GM23248 (cell line): Measurements from ENCODE around the gene KHDRBS2.

ENCODE experiments used
- EZH2 ChIP-seq: fragments of 200-600 bp; sonication (generic); IDR thresholded peaks from 2 replicates; pipeline ENCODE4 v1.6.1; 2018; ENCODE audit warnings: antibody characterized with exemption, mild to moderate bottlenecking; ENCODE audit not compliant: insufficient read depth, poor library complexity, severe bottlenecking
- EZH2phosphoT487 ChIP-seq: fragments of 200-600 bp; sonication (generic); IDR thresholded peaks from 2 replicates; pipeline ENCODE4 v1.6.1; 2018; ENCODE audit warnings: antibody characterized with exemption, moderate library complexity, mild to moderate bottlenecking, low read depth; ENCODE audit not compliant: insufficient read depth

GRCh38 chr6:62039605-62040004 is 246.4 kb downstream of the KHDRBS2 start:
- TF ChIP-seq EZH2phosphoT487 (no peak), EZH2 (no peak)
